Esophagus squamous epithelium (tissue), 5 donors: ENCODE measurements around the gene TNFSF12. TPM values are rescaled to one million over a fixed set of nuclear protein-coding genes. Genes with fewer than 3 reads are reported as not detected.

Experiments used
- DNase-seq: peaks from one replicate; lab custom pipeline; 2025; lab: John Stamatoyannopoulos, UW
- H3K27ac ChIP-seq, 4 donors: fragments of 200-600 bp; sonication (generic); one replicate each; pipeline ENCODE4 v1.5.1; 2016 to 2019; ENCODE audit warnings: mild to moderate bottlenecking in 1 of 4
- H3K27me3 ChIP-seq, 4 donors: fragments of 200-600 bp; sonication (generic); 1 replicate in 3 of 4; 2 replicates in 1 of 4; pipeline versions ENCODE4 v1.5.1 to v1.6.0; 2017 to 2021; ENCODE audit warnings: antibody characterized with exemption in 1 of 4
- H3K36me3 ChIP-seq, 3 donors: fragments of 200-600 bp; sonication (generic); one replicate each; pipeline ENCODE4 v1.5.1; 2016 to 2019
- H3K4me1 ChIP-seq, 3 donors: fragments of 200-600 bp; sonication (generic); one replicate each; pipeline ENCODE4 v1.5.1; 2017 to 2019
- H3K4me3 ChIP-seq, 4 donors: fragments of 200-600 bp; sonication (generic); 1 replicate in 3 of 4; 2 replicates in 1 of 4; pipeline ENCODE4 v1.5.1; 2016 to 2019; ENCODE audit warnings: mild to moderate bottlenecking in 2 of 4, moderate library complexity in 1 of 4
- H3K9me3 ChIP-seq, 3 donors: fragments of 200-600 bp; sonication (generic); one replicate each; pipeline ENCODE4 v1.5.1; 2016 to 2019
- CTCF ChIP-seq, 6 experiments: fragments of 450-650 bp in 4 of 6; fragments of 200-600 bp in 2 of 6; sonication (generic) in 2 of 6; IDR thresholded peaks; one replicate each; pipeline ENCODE4 v1.5.1; 2016 to 2019; ENCODE audit warnings: antibody characterized with exemption in 6 of 6, mild to moderate bottlenecking in 4 of 6, moderate library complexity in 4 of 6
- POLR2A ChIP-seq, 4 donors: fragments of 450-650 bp; IDR thresholded peaks; one replicate each; pipeline ENCODE4 v1.6.1; 2017; ENCODE audit warnings: antibody characterized with exemption in 4 of 4, mild to moderate bottlenecking in 4 of 4, moderate library complexity in 3 of 4
- WGBS, 2 donors: methylation state at CpG; one replicate each; pipeline ENCODE4 v1.1.5; 2018; 5-methylcytosine and 5-hydroxymethylcytosine counted together
- intact Hi-C: fragments of 100-400 bp; cut with DNase I; formaldehyde crosslinking; loops from one replicate; pipeline ENCODE4 v1.15.0; 2022
- total RNA-seq, 4 donors: library from RNA; depleted of rRNA; stranded (reverse); fragments of >200 nt; gene quantifications; one replicate each; pipeline ENCODE4 v1.1.0, GENCODE V29; 2016
- donor health status: DM: yes; HTN: yes; CAD: no.

The TNFSF12 gene
- total RNA-seq, 4 donors from 2014 or later: 3.5 to 41.6 (median 6.5) TPM

GRCh38 chr17:7511108-7511507 lies 37.8 kb upstream of the TNFSF12 start:
- no peak for TF ChIP-seq POLR2A (IDR thresholded peaks at IDR 0.05)
- no peak for TF ChIP-seq CTCF (IDR thresholded peaks at IDR 0.05)
- Histone ChIP-seq H3K4me1 (peaks cover 0 to 4% (median 0%) of the 10 kb centered on the region in 3 donors), H3K27ac (no peak overlapping the region), H3K36me3 (peaks cover 53 to 89% (median 66%) of the 10 kb centered on the region in 3 donors), H3K27me3 (no peaks in the 10 kb centered on the region), H3K4me3 (no peak overlapping the region), H3K9me3 (no peaks in the 10 kb centered on the region)
- intact Hi-C loops: no loop called here
- no peak for DNase-seq
- WGBS, 2 donors: 67 to 73% methylated on average over 5 to 6 of the region's 10 CpGs

GRCh38 chr17:7512105-7512504 lies 36.8 kb upstream of the TNFSF12 start:
- 87 to 89% methylated on average over 6 to 11 of the region's 15 CpGs for WGBS, 2 donors

GRCh38 chr17:7512824-7513540 lies 35.9 kb upstream of the TNFSF12 start:
- intact Hi-C loops: no loop called here
- Histone ChIP-seq H3K4me3 (no peak overlapping the region), H3K36me3 (peaks cover 51 to 70% (median 54%) of the 10 kb centered on the region in 3 donors), H3K27me3 (no peaks in the 10 kb centered on the region), H3K27ac (no peak overlapping the region), H3K4me1 (peaks cover 0 to 4% (median 0%) of the 10 kb centered on the region in 3 donors), H3K9me3 (no peaks in the 10 kb centered on the region)
- TF ChIP-seq POLR2A (IDR thresholded peaks at IDR 0.05) (no peak), CTCF (IDR thresholded peaks at IDR 0.05) (no peak)
- WGBS, 2 donors: 85 to 87% methylated on average over 20 of the region's 20 CpGs
- DNase-seq: no peak

More at GRCh38 chr17:7512105-7512504, 36.8 kb upstream of the TNFSF12 start:
- DNase-seq: no peak
- Histone ChIP-seq H3K4me3 (no peak overlapping the region), H3K27ac (no peak overlapping the region), H3K9me3 (no peaks in the 10 kb centered on the region), H3K4me1 (peaks cover 0 to 4% (median 0%) of the 10 kb centered on the region in 3 donors), H3K36me3 (peaks cover 52 to 79% (median 56%) of the 10 kb centered on the region in 3 donors), H3K27me3 (no peaks in the 10 kb centered on the region)
- intact Hi-C loops: no loop called here
- TF ChIP-seq CTCF (IDR thresholded peaks at IDR 0.05) (no peak), POLR2A (IDR thresholded peaks at IDR 0.05) (no peak)

GRCh38 chr17:7513850-7514419 lies 34.9 kb upstream of the TNFSF12 start:
- no peak overlapping the region for H3K27ac ChIP-seq
- no peak for DNase-seq
- no peaks in the 10 kb centered on the region for H3K4me1 ChIP-seq
- H3K4me3 ChIP-seq: no peak overlapping the region
- TF ChIP-seq CTCF (IDR thresholded peaks at IDR 0.05): no peak
- TF ChIP-seq POLR2A (IDR thresholded peaks at IDR 0.05): no peak
- H3K36me3 ChIP-seq: peaks cover 43 to 61% (median 46%) of the 10 kb centered on the region in 3 donors
- no peaks in the 10 kb centered on the region for H3K9me3 ChIP-seq
- WGBS, 2 donors: 61 to 73% methylated on average over 10 to 17 of the region's 17 CpGs
- H3K27me3 ChIP-seq: no peaks in the 10 kb centered on the region
- intact Hi-C loops: no loop called here
